Activated gamma-delta T cell treated with anti-CD3 and anti-CD28 coated beads, Interleukin-2, amount 50 U/mL, for 16 hours (primary cell): ENCODE data around the gene TM4SF4.
"Not testable (repeated sequence)": the region's sequence is repeated elsewhere in the genome, so short reads cannot be mapped to it uniquely, and the experiment has no call there.

Experiments used
- DNase-seq: peaks from one replicate; pipeline ENCODE4 v3.0.0-alpha.2; 2020; ENCODE audit warnings: low read depth

The TM4SF4 gene, protein sequence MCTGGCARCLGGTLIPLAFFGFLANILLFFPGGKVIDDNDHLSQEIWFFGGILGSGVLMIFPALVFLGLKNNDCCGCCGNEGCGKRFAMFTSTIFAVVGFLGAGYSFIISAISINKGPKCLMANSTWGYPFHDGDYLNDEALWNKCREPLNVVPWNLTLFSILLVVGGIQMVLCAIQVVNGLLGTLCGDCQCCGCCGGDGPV

DNA sequence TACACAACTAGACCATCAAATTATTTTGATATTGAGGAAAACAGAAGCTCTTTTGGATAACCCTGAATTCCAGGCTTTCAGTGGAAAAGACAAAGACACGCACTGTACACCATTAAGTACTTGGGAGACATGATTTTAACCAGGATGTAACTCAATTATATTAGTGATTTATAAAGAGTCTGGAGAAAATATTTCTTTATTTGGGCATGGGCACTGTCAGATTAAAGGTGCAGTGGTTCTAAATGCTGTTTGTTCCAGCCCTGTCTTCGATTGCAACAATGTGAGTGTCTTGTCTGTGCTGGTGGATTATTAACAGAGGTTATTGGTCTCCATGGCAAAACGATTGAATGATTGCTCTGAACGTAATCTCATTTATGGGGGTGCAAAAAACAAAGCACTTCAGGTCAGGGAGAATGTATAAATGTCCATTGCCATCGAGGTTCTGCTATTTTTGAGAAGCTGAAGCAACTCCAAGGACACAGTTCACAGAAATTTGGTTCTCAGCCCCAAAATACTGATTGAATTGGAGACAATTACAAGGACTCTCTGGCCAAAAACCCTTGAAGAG, at the start of gene TM4SF4:
Gene TM4SF4, plus strand, starts transcription at position 448 of the 568 bp plus-strand sequence. CDS start 181 bp downstream, outside the sequence.
- DNase-seq = no peak

DNA sequence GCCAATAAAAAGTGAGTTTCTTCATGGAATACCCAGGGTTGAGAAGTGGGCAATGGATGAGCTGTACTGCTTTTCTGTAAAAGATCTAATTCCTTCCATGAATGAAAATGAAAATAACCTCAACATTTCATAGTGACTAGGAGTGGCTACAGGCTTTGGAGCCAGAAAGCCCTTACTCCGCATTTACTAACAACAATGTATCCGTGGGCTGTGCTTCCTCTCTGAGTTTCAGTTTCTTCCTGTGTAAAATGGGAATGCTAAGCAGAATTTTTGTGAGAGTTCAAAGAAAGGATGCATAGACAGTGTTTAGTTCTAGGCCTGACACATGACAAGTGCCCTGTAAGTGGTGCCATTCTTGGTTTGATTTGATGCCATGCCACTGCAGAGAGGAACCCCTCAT, 49.6 kb upstream of the TM4SF4 start:
- DNase-seq = no peak

DNA sequence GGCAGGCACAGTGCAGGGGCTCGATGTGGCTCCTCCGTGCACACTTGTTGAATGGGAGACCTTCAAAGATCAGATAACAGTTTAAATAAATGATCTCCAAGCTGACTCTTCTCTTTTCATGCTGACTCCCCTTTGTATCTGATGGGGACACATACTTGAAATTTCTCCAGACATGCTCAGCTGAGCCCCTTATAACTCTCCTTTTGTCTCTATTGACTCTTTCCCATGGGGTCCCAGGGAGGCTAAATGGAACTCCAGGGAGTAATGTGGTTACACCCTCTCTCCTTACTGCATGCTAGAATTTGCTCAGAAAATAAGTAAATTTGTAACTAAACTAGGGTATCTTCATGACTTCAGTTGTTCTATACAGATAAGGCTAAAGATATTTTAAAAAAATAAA, 48.2 kb upstream of the TM4SF4 start:
- DNase-seq = no peak

DNA sequence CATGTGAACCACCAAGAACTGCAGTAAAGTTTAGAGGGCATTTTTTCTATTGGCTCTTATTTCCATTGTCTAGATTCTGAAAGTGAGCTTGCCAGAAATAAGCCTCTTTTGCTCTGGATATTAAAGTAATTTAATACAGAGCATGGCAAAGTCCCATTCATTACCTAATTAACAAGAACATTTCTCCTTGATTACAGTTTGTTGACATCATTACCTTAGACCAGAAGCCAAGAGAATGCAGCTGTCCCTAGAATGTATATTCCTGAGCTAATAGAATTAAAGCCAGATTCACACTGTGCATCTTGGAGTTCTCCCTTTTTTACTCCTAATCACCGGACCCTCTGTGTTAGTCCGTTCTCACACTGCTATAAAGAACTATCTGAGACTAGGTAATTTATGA, 46.4 kb upstream of the TM4SF4 start:
- DNase-seq = no peak

DNA sequence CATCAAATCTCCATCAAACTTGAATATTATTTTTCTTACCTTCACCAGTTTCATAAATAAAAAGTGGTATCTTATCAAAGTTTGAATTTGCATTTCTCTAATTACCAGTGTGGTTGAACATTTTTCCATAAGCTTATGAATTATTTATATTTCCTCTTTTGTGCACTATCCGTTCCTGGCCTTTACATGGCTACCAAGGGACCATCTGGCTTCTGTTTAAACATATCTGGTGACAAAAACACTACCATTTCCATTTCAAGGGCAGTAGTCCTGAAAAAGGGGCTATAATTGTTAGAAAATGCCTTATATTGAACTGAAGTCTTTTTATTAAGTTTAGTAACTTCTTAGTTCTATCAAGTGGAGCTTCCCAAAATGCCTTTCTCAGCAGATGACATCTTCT, 44.3 kb upstream of the TM4SF4 start:
- DNase-seq = no peak

DNA sequence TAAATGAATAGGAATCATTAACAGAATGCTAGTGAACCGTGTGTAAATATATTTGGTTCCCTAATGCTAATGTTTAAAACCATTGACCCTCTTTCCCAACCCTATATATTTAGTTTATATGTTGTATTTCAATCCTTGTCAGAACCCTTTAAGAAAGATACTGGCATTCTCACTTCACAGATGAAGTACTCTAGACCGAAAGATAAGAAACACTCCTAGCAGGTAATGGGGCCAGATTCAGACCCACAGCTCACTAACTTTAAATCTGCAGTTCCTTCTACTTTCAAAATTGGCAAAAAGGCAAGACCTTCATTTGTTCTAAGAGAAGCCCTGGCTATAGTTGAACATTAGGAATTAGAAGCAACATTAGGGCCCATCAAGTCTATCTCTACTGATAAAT, 42.3 kb upstream of the TM4SF4 start:
- DNase-seq = no peak

DNA sequence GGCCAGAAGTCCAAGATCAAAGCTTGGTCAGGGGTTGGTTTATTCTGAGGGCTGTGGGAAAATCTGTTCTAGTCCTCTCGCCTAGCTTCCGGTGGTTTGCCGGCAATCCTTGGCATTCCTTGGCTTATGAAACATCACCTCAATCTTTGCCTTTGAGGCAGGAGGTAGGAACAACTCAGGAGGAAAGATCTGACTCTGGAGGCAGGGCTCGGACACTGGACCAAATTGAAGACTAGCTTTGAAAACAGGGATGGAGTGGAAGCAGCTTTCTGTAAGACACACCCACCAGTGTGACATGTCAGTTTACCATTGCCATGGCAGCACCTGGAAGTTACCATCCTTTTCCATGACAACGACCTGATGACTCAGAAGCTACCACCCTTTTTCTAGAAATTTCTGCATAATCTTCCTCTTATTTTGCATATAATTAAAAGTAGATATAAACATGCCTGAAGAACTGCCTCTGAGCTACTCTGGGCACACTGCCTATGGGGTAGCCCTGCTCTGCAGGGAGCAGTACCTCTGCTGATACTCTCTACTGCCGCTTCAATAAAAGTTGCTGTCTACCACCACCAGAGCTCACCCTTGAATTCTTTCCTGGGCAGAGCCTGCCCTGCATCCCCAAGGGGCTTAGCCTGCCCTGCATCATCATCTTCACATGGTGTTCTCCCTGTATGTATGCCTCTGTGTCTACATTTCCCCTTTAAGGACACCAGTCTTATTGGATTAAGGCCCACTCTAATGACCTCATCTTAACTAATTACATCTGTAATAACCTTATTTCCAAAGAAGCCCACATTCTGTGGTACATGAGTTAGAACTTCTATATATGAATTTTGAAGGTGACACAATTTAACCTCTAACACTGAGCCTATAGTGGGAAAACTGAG, 38.3 kb upstream of the TM4SF4 start:
- DNase-seq = no peak

DNA sequence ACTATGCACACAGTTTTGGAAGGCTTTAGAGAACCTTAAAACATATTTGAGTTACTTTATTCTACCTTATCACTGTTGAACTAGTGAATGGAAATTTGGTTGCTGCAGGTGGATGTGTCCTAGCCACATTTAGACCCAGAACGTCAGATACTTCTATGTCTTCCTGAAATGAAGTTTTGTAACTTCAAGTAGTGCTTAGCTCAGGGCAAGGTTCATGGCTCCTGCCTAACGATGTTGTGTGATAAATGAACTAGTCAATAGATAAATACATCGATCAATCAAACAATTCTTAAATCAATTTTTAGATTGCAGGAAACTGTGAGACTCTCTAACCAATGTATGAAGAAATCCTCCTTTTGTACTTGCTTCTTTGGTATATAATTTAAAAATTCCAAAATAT, 37.2 kb upstream of the TM4SF4 start:
- no peak for DNase-seq

DNA sequence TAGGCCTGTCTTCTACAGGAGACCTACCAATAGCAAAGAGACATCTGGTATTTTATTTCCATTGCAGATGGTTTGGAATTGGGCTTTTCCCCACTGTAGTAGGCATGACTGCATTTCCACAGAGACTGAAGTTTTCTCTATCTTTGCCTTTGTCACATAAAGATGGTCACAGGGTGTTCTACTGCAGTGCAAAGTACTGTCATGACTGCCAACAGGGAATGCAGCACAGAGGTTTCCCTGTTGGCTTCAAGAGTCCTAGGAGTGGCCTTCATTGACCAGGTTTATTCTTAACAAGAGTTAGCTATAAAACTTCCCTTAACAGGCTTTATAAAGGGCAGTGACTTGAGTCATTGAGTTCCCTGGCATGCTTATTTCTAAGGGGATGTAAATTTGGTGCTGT, 36.8 kb upstream of the TM4SF4 start:
- no peak for DNase-seq

DNA sequence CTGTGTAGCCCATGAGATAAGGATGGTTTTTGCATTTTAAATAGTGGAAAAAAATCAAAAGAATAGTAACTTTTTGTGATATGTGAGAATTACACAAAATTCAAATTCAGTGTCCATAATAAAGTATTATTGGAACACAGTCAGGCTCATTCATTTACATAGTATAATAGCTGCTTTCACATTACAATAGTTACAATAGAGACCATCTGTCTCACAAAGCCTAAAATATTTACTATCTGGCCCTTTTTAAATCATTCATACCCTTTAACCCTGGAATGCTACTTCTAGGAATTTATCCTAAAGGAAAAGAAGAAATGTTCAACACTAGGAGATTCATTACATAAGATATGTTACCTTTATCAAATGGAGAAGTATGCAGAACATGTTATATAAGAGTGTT, 35.5 kb upstream of the TM4SF4 start:
- DNase-seq = no peak

DNA sequence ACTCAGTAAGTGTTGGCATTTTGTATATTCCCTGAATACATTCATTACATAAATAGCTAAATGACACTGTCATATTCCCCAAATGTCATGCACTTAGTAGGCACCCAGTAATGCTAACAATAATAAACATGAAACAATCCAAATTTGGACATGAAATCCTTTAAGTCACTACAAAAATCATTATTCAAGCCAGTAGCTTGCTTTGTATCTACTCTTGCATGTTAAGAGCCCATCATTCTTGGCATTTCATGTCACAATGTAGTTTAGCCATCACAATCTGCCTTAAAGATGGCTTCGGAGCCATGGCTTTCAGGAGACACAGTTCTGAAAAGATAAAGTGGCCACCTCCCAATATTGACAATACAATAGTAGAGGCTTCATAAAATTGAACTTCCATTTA, 32.9 kb upstream of the TM4SF4 start:
- DNase-seq = no peak

DNA sequence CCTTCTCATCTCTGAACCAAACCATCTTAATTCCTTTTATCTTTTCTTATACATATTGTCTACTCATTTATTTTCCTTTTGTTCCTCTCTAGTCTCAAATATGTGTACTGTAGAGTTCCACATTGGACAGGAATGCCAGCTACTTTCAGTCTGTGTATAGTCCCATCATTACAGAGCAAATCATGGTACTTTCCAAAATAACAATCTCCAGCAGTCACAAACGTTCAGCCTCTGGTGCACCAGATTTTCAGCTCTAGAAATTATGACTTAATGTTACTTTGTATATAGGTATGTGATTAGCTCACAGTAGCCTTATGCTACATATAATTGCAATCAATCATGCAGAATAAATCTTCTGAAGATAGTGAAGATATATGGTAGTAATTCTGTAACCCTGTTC, 32.5 kb upstream of the TM4SF4 start:
- no peak for DNase-seq

DNA sequence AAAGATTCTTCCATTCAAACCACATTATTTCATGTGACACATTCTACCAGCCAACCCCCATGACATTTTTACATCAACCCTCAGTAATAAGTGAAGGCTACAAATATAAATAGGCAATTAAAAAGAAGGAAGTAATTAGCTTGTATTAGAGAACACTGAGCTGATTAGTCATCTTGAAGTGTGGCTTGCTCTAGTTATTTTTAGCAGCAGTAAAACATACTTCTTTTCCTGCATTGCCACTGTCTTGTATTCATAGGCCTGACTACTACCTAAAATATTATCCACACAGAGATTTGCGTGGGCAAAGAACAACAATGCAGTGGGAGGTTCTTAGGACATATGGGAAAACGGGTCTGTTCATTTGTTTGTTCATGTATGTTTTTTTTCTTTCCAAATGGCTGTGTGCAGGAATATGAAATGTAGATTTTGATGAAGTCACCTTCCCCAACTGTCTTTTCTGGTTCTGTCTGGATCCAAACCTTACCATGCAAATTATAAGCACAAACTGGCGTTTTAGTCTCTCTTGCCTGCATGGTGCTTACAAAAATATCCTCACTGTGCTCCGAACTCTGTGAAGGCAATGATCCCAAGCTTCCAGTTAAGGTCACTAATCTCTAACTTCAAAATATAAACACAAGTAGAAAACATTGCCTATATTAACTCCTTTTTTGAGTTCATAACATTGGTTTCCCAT, 31.5 kb upstream of the TM4SF4 start:
- no peak for DNase-seq

DNA sequence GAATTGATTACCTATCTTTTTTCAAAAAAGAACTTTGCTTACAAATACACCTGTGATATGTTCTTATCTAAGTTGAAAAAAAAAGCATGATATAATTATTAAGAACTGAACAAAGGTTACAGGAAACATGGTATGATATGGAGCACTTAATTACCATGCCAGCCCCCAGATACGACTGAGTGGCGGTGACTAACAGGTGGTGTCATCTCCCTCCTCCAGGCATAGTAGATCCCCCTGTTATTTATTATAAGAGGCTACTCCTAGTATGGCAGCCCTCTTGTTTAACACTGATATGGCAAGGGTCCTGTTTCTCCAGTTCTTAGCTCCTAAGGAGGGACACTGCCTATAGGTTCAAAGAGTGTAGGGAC, 31.0 kb upstream of the TM4SF4 start:
- no peak for DNase-seq

DNA sequence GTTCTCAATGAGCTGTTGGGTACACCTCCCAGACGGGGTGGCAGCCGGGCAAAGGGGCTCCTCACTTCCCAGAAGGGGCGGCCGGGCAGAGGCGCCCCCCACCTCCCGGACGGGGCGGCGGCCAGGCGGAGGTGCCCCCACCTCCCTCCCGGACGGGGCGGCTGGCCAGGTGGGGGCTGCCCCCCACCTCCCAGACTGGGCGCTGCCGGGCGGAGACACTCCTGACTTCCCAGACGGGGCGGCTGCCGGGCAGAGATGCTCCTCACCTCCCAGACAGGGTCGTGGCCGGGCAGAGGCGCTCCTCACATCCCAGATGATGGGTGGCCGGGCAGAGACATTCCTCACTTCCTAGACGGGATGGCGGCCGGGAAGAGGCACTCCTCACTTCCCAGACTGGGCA, 29.6 kb upstream of the TM4SF4 start:
- DNase-seq = not testable (repeated sequence)

DNA sequence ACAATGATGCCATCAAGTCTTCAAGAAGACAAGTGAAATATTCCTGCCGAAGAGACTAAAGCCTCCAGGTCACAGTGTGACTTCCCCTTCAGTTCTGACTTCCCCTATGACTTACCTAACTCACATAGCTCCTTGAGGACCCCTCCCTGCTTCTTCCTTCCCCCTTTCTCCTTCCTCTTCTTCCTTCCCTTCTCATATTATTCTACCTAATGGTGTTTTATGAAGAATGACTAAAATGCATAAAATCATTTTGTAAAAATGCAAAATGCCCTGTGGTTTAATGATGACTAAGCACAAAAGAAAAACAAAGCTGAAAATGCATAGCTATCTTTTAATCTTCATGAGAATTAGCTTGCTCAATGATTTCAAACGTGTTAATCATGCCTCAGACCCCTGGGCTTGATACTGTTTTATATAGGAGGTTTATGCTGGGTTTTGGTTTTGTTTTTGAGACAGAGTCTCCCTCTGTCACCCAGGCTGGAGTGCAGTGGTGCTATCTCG, 26.1 kb upstream of the TM4SF4 start:
- DNase-seq = no peak

DNA sequence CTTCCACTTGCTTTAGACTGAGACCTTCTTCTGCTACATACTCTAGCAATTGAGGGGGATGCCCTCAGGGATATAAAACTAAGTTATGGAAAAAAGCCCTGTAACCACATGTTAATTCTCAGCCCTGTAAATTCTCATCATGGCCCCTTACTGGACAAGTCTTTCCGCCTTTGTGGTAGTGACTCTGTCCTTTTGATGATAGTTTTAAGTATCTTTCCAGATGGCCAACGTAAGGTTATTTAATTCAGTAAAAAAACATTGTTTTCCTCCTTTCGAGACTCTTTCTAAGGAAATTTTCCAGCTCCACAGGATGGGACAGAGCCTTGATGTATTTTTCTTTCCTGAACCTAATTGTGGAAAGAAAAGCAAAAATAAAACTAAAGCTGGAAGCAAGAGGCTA, 25.3 kb upstream of the TM4SF4 start:
- no peak for DNase-seq

DNA sequence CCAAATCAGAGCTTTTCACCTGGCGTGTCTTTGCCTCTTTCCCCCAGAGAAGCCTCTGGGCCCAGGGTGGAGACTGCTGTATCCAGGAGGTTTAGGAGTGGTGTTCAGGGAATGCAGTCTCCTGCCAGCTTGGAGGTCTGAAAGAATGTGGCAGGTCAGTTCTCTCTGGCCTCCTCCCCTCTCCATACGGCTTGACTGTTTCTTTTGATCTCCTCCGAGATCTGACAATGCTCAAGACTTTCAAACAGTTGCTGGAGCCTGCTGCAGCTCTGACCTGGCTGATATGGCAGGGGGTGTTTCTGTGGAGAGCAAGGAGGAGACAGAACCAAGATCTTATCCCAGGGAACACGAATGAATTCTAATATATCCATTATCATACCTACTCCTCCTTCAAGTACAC, 24.7 kb upstream of the TM4SF4 start:
- no peak for DNase-seq

DNA sequence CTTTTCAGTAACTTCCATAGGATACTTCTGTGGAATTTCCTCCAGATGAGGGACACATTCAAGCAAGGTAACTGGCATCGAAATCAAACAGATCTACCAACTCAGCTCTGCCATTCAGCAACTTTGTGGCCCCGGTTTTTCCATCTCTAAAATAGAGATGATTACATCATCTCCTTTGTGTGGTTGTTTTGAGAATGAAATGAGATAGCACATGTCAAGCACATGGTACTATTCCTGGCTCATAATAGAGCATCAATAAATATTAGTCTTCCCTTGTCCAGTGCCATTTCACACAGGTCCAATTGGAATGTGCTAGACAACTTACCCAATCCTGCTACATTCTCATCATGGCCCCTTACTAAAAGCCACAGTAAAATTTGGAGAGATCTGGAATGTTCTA, 24.2 kb upstream of the TM4SF4 start:
- DNase-seq = no peak

DNA sequence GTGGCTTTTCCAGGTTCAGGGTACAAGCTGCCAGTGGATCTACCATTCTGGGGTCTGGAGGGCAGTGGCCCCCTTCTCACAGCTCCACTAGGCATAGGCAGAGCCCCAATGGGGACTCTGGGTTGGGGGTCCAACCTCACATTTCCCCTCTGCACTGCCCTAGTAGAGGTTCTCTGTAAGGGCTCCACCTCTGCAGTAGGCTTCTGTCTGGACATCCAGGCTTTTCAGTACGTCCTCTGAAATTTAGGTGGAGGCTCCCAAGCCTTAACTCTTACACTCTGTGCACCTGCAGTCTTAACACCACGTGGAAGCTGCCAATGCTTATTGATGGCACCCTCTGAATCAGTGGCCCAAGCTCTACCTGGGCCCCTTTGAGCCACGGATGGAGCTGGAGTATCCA, 22.5 kb upstream of the TM4SF4 start:
- no peak for DNase-seq

DNA sequence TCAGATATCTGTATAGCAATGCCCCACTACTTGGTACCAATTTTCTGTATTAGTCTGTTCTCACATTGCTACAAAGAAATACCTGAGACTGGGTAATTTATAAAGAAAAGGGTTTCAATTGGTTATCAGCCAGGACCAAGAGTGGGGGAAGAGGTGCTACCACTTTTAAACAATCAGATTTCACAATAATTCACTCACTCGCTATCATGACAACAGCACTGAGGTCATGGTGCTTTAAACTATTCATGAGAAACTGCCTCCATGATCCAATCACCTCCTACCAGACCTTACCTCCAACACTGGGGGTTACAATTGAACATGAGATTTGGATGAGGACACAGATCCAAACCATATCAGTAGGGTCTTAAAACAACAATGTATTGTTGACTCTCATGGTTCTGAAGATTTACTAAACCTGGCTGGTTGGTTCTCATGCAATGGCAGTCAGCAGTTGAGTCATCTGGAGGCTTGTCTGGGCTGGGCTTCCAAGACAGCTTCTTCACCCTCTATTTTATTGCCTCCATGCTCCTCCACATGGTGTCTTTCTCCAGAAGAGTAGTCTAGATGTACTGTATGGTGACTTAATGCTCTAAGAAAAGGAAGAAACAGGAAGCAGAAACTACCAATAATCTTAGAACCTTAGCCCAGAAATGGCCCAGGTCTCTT, 21.2 kb upstream of the TM4SF4 start:
- DNase-seq = no peak

DNA sequence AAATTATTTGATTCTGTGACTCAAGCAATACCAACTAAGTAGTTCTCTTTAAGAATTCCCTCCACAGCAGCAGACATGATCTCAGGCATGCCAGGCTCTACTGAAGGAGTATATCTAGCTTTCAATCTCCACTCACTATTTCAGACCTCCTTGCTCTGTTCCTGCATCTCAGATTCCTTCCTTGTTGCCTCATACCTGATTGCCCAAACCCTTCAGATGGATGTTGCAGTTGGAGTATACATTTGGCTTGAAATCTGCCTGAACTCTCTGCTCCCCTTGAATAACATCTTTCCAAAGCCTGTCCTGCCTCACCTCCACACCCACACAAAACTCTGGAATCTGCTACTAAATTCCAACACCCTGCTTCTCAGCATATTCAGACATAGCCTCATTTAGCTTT, 19.8 kb upstream of the TM4SF4 start:
- DNase-seq = no peak
